CD1c-positive myeloid dendritic cell (primary cell): ENCODE results near the gene KRTAP5-11.
A peak's percentile ranks its signal among the peaks of the same experiment; 100 is the strongest.
"Not testable (repeated sequence)": the region's sequence is repeated elsewhere in the genome, so short reads cannot be mapped to it uniquely, and the experiment has no call there.

ENCODE experiments used
- DNase-seq: peaks from one replicate; pipeline ENCODE4 v3.0.0-alpha.2; 2016; ENCODE audit errors: extremely low spot score

The KRTAP5-11 gene

DNA sequence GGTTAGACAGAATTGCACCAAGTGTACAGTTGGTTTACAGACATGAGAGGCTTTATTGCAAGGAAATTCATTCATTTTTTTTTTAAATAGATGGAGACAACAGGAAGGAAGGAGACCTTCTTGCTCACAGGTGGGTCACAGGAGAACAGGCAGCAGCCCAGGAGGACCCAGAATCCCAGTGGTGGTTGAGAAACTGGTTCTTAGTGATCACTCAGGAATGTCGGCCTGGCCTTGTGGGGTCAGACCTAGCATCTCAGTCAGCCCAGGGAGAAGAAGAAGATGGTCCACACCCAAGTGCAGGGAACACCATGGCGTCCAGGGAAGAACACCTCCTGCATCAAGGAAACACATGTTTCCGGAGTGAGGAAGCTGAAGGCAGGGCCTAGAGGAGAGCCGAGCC lies 849 bp downstream of the KRTAP5-11 start:
- no peak for DNase-seq

- peak; percentile 23 for DNase-seq
These were observed 2.3 kb downstream of the KRTAP5-11 start for GRCh38 chr11:71580057-71581003.

- not testable (repeated sequence) for DNase-seq
These were observed 3.2 kb downstream of the KRTAP5-11 start for GRCh38 chr11:71579513-71579912.

DNA sequence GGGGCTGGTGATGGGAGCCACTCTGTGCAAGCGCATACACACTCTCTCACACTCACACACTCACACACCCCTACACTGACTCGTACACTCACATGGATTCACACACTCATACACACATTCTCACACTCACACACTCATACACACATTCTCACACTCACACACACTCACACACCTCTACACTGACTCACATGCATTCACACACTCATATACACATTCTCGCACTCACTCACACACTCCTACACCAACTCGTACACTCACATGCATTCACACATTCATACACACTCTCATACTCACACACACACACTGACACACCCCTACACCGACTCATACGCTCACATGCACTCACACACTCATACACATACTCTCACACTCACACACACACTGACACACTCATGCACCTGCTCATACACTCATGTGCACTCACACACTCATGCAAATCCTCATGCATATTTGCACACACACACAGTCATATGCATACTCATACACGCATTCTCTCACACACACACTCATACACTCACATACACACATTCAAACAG lies 5.1 kb downstream of the KRTAP5-11 start:
- DNase-seq, result no peak

DNA sequence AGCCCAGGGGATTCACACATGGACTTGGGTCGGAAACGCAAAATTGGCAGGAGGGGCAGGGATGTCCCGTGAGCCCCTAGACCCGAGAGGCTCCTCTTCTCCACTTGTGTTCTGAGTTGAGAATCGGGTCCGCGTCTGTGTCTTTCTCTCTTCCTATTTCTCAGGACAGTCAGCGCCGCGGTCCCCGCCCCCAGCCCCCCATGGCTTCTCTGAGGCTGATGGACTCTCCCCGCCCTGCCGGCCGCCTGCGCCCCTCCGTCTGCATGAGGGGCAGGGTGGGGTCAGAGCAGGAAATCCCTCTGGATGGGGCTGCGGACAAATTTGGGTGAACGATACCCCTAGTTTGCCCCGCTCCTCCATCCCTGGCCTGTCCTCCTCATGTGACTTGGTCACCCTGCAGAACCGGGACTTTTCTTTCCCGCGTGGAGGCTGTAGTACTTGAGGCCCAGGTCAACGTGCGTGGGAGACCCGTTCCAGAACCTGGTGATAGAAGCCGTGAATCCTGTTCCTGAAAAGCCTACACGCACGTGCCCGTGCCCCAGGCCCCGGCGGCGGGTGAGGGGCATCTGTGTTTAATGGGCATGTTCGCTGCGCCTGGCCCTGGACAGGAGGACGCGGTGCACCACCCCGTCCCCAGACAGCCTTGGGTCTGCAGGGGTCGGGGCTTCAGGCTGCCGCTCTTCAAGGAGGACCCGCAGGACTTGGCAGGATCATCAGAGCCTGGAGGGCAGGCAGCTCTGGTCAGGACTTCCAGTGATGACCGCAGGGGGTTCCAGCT lies 5.8 kb downstream of the KRTAP5-11 start:
- DNase-seq, result not testable (repeated sequence)

GRCh38 chr11:71575723-71576424 lies 6.8 kb downstream of the KRTAP5-11 start:
- DNase-seq, result no peak

DNA sequence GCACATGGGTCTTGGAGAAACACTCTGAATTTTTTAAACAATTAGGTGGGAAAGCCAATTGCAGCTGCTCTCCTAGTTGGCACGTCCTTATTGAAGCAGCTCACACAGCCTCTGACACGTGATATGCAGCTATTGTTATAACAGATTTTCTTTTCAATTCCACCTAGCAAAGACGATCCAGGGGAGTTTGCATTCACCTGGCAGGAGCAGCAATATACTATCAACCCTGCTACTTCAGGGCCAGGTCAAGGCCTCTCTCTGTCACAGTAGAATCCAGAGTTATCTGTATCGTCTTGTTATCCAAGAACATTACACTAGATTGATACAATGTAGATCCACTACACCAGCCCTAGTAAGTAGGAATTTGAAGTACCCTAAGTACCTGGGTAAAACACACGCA lies 8.3 kb downstream of the KRTAP5-11 start:
- no peak for DNase-seq

- no peak for DNase-seq
These were observed 9.9 kb downstream of the KRTAP5-11 start for GRCh38 chr11:71572811-71573210.

GRCh38 chr11:71571101-71571850 lies 11.4 kb downstream of the KRTAP5-11 start:
- DNase-seq, result not testable (repeated sequence)

DNA sequence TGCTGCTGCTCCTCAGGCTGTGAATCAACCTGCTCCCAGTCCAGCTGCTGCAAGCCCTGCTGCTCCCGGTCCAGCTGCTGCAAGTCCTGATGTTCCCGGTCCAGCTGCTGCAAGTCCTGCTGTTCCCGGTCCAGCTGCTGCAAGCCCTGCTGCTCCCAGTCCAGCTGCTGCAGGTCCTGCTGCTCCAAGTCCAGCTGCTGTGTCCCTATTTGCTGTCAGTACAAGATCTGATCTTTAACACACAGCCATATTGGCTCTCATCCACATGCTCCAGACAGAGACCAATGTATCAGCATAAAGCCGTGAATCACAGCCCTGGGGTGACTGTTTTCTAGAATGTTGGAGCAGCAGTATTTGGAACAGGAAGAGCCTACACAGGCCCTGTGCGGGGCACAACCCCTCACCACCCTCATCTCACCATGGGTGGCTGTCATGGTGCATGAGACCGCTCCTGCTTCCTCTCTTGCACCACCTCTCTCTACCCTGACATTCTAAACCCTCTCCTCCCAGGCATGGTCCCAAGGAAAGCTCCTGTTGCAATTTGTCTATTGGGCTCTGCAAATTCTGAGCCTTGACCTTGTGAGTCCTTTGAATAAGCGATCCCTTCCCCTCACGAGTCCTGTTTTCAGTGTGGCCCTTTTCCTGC lies 13.8 kb downstream of the KRTAP5-11 start:
- DNase-seq, result no peak

GRCh38 chr11:71567633-71568032 lies 15.0 kb downstream of the KRTAP5-11 start:
- DNase-seq, result not testable (repeated sequence)

GRCh38 chr11:71566626-71567599 lies 15.8 kb downstream of the KRTAP5-11 start:
- not testable (repeated sequence) for DNase-seq

DNA sequence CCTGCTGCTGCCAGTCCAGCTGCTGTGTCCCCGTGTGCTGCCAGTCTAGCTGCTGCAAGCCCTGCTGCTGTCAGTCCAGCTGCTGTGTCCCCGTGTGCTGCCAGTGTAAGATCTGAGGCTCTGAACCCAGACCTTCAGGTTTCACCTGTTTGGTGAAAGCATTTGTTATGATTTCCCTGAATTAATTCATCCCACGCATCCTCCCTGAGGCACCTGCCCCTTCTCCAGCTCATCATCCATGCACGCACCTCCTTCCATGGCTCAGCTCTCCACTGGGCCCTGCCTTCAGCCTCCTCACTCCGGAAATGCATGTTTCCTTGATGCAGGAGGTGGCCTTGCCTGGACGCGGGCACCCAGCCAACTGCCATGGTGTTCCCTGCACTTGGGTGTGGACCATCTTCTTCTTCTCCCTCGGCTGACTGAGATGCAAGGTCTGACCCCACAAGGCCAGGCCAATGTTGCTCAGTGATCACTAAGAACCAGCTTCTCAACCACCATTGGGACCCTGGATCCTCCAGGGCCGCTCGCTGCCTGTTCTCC lies 16.5 kb downstream of the KRTAP5-11 start:
- DNase-seq, result no peak

GRCh38 chr11:71565263-71565662 lies 17.4 kb downstream of the KRTAP5-11 start, which contains the start of gene KRTAP5-10:
TSS of gene KRTAP5-10 (plus strand) at chr11:71565563. CDS start at chr11:71565588, 25 bp downstream.
- DNase-seq, result no peak

DNA sequence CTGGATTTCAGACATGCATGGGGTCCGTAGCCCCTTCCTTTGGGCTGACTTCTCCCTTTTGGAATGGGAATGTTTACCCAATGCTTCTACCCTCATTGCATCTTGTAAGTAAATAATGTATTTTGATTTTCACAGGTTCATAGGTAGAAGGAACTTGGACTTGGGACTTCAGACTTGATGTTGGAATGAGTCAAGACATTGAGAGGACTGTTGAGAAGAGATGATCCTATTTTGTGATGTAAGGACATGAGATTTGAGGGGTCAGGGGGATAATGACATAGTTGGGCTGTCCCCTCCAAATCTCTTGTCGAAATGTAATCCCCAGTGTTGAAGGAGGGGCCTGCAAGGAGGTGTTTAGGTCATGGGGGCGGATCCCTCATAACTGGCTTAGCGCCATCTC lies 18.2 kb downstream of the KRTAP5-11 start:
- no peak for DNase-seq

- peak; percentile 73 for DNase-seq
These were observed 19.3 kb downstream of the KRTAP5-11 start for GRCh38 chr11:71563406-71563805.

- DNase-seq, result no peak
These were observed 20.6 kb downstream of the KRTAP5-11 start for GRCh38 chr11:71562120-71562519.

- DNase-seq, result no peak
These were observed 23.7 kb downstream of the KRTAP5-11 start for GRCh38 chr11:71558996-71559395.

DNA sequence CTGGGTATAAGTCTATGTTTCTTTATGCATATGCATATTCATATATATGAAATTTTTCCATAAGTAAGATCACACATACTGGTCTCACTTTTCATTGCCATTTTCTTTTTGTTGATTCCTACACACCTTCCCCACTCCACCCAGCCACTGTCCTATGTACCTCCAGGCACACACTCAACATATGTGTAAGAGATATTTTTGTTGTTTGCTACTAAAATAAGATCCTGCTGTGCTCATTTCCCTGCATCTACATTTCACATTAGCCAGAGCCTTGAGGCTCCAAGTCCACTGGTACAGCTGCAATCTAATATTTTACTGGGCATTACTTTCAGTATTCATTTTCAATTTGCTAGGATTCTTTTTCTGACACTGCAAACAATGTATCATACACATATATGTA lies 25.4 kb downstream of the KRTAP5-11 start:
- no peak for DNase-seq
